B cell (primary cell): ENCODE measurements around the gene SERTAD3. TPM values are rescaled to one million over a fixed set of nuclear protein-coding genes. Genes with fewer than 3 reads are reported as not detected.

Source experiments
- ATAC-seq: fragments of 200-7000 bp; cut with Tn5 transposase; one replicate; pipeline ENCODE4 v1.10.0; 2021; ENCODE audit warnings: low read depth, mild to moderate bottlenecking, moderate number of reproducible peaks, moderate library complexity
- CTCF ChIA-PET: fragments of 350-600 bp; sonication (Branson Sonifier 250); formaldehyde crosslinking; loops from one replicate; lab custom pipeline; 2021; ENCODE audit warnings: antibody characterized with exemption, inconsistent platforms; lab: Charles Lee
- POLR2A ChIA-PET: fragments of 350-600 bp; sonication (Branson Sonifier 250); formaldehyde crosslinking; loops from one replicate; lab custom pipeline; 2021; ENCODE audit warnings: antibody characterized with exemption; lab: Charles Lee
- DNase-seq: peaks from one replicate; pipeline ENCODE4 v3.0.0; 2013
- H2AFZ ChIP-seq: 2 replicates; pipeline ENCODE4 v1.6.1; 2012; ENCODE audit warnings: mild to moderate bottlenecking, low read depth, low read length; ENCODE audit not compliant: insufficient read depth, poor library complexity, severe bottlenecking
- H3K27ac ChIP-seq, 2 donors: 1 replicate in 1 of 2; 2 replicates in 1 of 2; pipeline ENCODE4 v1.5.1; 2012 to 2013; ENCODE audit warnings: low read length in 2 of 2, mild to moderate bottlenecking in 2 of 2, moderate library complexity in 1 of 2
- H3K27me3 ChIP-seq, 4 experiments: fragments of 200-600 bp in 1 of 4; sonication (generic) in 1 of 4; replicated peaks in 1 of 4; 1 replicate in 2 of 4; 2 replicates in 2 of 4; pipeline versions ENCODE4 v1.6.1 to v1.7.0; 2013 to 2016; ENCODE audit warnings: low read length in 3 of 4, mild to moderate bottlenecking in 2 of 4, mixed read lengths in 1 of 4, moderate library complexity in 1 of 4; ENCODE audit not compliant: insufficient read depth in 4 of 4, control insufficient read depth in 3 of 4; ENCODE audit errors: control extremely low read depth in 1 of 4
- H3K36me3 ChIP-seq, 2 experiments: replicated peaks in 1 of 2; 1 replicate in 1 of 2; 2 replicates in 1 of 2; pipeline versions ENCODE4 v1.6.1 to v1.7.1; 2013; ENCODE audit warnings: low read length in 1 of 2; ENCODE audit not compliant: insufficient read depth in 2 of 2, control insufficient read depth in 1 of 2; ENCODE audit errors: control extremely low read depth in 1 of 2, extremely low read depth in 1 of 2
- H3K4me1 ChIP-seq, 2 donors: fragments of 200-600 bp in 1 of 2; sonication (generic) in 1 of 2; 1 replicate in 1 of 2; 2 replicates in 1 of 2; pipeline versions ENCODE4 v1.5.1 to v1.6.1; 2013 to 2017; ENCODE audit warnings: low read length in 2 of 2; ENCODE audit not compliant: control insufficient read depth in 2 of 2, insufficient read depth in 2 of 2
- H3K4me2 ChIP-seq: replicated peaks from 2 replicates; pipeline ENCODE3; 2012; ENCODE audit warnings: mild to moderate bottlenecking, low read depth, low read length; ENCODE audit not compliant: poor library complexity, severe bottlenecking
- H3K4me3 ChIP-seq, 5 experiments: fragments of 200-600 bp in 1 of 5; sonication (generic) in 1 of 5; 1 replicate in 3 of 5; 2 replicates in 2 of 5; pipeline versions ENCODE4 v1.5.1 to v1.7.0; 2011 to 2016; ENCODE audit warnings: low read length in 4 of 5, mild to moderate bottlenecking in 4 of 5, low read depth in 2 of 5, control low read depth in 1 of 5, moderate library complexity in 1 of 5; ENCODE audit not compliant: insufficient read depth in 1 of 5; ENCODE audit errors: control extremely low read depth in 1 of 5, extremely low read depth in 1 of 5
- H3K79me2 ChIP-seq: fragments of 200-600 bp; sonication (generic); one replicate; pipeline ENCODE4 v1.6.0; 2016; ENCODE audit warnings: low read length; ENCODE audit not compliant: control insufficient read depth, insufficient read depth
- H3K9ac ChIP-seq: fragments of 200-600 bp; sonication (generic); 2 replicates; pipeline ENCODE4 v1.6.1; 2017; ENCODE audit warnings: mild to moderate bottlenecking, low read length, moderate library complexity
- H3K9me3 ChIP-seq, 3 donors: one replicate each; pipeline versions ENCODE4 v1.6.1 to v1.7.1; 2013; ENCODE audit warnings: low read length in 2 of 3; ENCODE audit not compliant: control insufficient read depth in 2 of 3, insufficient read depth in 1 of 3; ENCODE audit errors: control extremely low read depth in 1 of 3
- H4K20me1 ChIP-seq: 2 replicates; pipeline ENCODE4 v1.6.0; 2012; ENCODE audit warnings: mild to moderate bottlenecking, low read length; ENCODE audit not compliant: insufficient read depth, control insufficient read depth, poor library complexity, severe bottlenecking
- H3K27ac Mint-ChIP-seq: one replicate; pipeline ENCODE4 v1.8.0; 2021; ENCODE audit warnings: mixed read lengths
- H3K27me3 Mint-ChIP-seq: one replicate; pipeline ENCODE4 v1.8.0; 2021; ENCODE audit warnings: mixed read lengths
- H3K4me1 Mint-ChIP-seq: one replicate; pipeline ENCODE4 v1.8.0; 2021; ENCODE audit warnings: mixed read lengths
- H3K4me3 Mint-ChIP-seq: one replicate; pipeline ENCODE4 v1.8.0; 2021; ENCODE audit warnings: mixed read lengths
- H3K9me3 Mint-ChIP-seq: one replicate; pipeline ENCODE4 v1.8.0; 2022; ENCODE audit warnings: mixed read lengths; ENCODE audit not compliant: insufficient read depth
- CTCF ChIP-seq: fragments of 200-600 bp; IDR thresholded peaks from one replicate; pipeline ENCODE4 v1.8.0; 2022; ENCODE audit warnings: antibody characterized with exemption, mild to moderate bottlenecking
- EZH2 ChIP-seq: IDR thresholded peaks from 2 replicates; pipeline ENCODE4 v1.6.1; 2012; ENCODE audit warnings: borderline replicate concordance, low read depth, mild to moderate bottlenecking, moderate library complexity, low read length; ENCODE audit not compliant: insufficient read depth, poor library complexity, severe bottlenecking
- WGBS: methylation state at CpG from one replicate; pipeline ENCODE4 v1.1.5; 2013; ENCODE audit warnings: missing lambda C conversion rate; ENCODE audit not compliant: insufficient coverage; 5-methylcytosine and 5-hydroxymethylcytosine counted together
- intact Hi-C: fragments of 100-400 bp; cut with micrococcal nuclease; formaldehyde crosslinking; loops from one replicate; pipeline ENCODE4 v1.10.0; 2022
- polyA plus RNA-seq: library from polyadenylated mRNA; depleted of rRNA; stranded (reverse); fragments of >200 nt; gene quantifications from 2 replicates; pipeline ENCODE4 v1.2.3, GENCODE V29; 2012
- total RNA-seq, 2 donors: library from RNA; stranded (reverse); fragments of 120-200 nt in 1 of 2; gene quantifications; 1 replicate in 1 of 2; 2 replicates in 1 of 2; pipeline versions ENCODE4 v1.2.3 to v1.2.4, GENCODE V29; 2013 to 2022

The SERTAD3 gene
- total and polyA plus RNA-seq, 2 donors (not counting 1 experiment from before 2014, with no cell fraction given) = 41.6 to 43.9 TPM

- TF ChIP-seq EZH2 (no peak), CTCF (peak; percentile 75)
- Histone ChIP-seq H3K27ac (peak within 1 kb of the TSS; percentile 84 to 93), H3K79me2 (peaks cover 26% of the 10 kb centered on the region), H3K27me3 (no peaks in the 10 kb centered on the region), H3K36me3 (peaks cover 0 to 9% of the 10 kb centered on the region in 2 experiments), H3K4me2 (peak within 1 kb of the TSS; percentile 92), H3K9ac (peak within 1 kb of the TSS; percentile 85), H3K4me3 (peak within 1 kb of the TSS; percentile 71 to 89 (median 82)), H3K9me3 (no peaks in the 10 kb centered on the region), H4K20me1 (no peaks in the 10 kb centered on the region), H3K4me1 (peaks cover 14 to 24% of the 10 kb centered on the region in 2 donors), H2AFZ (peak within 1 kb of the TSS; percentile 81)
- Mint-ChIP-seq H3K27ac (peak within 1 kb of the TSS; percentile 98), H3K4me3 (peak within 1 kb of the TSS; percentile 98), H3K9me3 (no peaks in the 10 kb centered on the region), H3K27me3 (no peaks in the 10 kb centered on the region), H3K4me1 (peaks cover 27% of the 10 kb centered on the region)
- DNase-seq = peak; percentile 100
- WGBS = under 1% methylated on average over 63 of the region's 75 CpGs
- CTCF ChIA-PET = interaction anchor here (0.9 to 9.5 kb wide), 12 partner anchors 9 to 286 kb away, joined by 3 to 86 read pairs (median 5); partner anchors contain the start of genes BLVRB, SERTAD3 and SPTBN4
- POLR2A ChIA-PET = interaction anchor here (0.6 to 5.8 kb wide), 9 partner anchors 9 to 1024 kb away, joined by 3 to 63 read pairs (median 6); partner anchors contain the start of genes AKT2, BLVRB, SERTAD3 and SPTBN4
- intact Hi-C loops = loop anchor here (1.0 kb wide), 6 partner anchors 10 to 145 kb away; partner anchors contain the start of genes AKT2 and BLVRB
- peak; percentile 89 for ATAC-seq
Observed at GRCh38 chr19:40425450-40426287, 18.5 kb downstream of the SERTAD3 start, which contains the start of gene SERTAD1. SERTAD1 (minus strand) TSS chr19:40425992; CDS start chr19:40423546, 2,446 bp downstream.
